HG03280 (cell line): ENCODE data around the gene ANKRD17.
"Not testable (repeated sequence)": the region's sequence is repeated elsewhere in the genome, so short reads cannot be mapped to it uniquely, and the experiment has no call there.

ENCODE experiments used
- ATAC-seq: cut with Tn5 transposase; IDR thresholded peaks from one replicate; pipeline ENCODE4 v1.9.1; 2021; ENCODE audit warnings: mild to moderate bottlenecking, moderate library complexity; ENCODE audit not compliant: unreplicated experiment

Gene ANKRD17, protein sequence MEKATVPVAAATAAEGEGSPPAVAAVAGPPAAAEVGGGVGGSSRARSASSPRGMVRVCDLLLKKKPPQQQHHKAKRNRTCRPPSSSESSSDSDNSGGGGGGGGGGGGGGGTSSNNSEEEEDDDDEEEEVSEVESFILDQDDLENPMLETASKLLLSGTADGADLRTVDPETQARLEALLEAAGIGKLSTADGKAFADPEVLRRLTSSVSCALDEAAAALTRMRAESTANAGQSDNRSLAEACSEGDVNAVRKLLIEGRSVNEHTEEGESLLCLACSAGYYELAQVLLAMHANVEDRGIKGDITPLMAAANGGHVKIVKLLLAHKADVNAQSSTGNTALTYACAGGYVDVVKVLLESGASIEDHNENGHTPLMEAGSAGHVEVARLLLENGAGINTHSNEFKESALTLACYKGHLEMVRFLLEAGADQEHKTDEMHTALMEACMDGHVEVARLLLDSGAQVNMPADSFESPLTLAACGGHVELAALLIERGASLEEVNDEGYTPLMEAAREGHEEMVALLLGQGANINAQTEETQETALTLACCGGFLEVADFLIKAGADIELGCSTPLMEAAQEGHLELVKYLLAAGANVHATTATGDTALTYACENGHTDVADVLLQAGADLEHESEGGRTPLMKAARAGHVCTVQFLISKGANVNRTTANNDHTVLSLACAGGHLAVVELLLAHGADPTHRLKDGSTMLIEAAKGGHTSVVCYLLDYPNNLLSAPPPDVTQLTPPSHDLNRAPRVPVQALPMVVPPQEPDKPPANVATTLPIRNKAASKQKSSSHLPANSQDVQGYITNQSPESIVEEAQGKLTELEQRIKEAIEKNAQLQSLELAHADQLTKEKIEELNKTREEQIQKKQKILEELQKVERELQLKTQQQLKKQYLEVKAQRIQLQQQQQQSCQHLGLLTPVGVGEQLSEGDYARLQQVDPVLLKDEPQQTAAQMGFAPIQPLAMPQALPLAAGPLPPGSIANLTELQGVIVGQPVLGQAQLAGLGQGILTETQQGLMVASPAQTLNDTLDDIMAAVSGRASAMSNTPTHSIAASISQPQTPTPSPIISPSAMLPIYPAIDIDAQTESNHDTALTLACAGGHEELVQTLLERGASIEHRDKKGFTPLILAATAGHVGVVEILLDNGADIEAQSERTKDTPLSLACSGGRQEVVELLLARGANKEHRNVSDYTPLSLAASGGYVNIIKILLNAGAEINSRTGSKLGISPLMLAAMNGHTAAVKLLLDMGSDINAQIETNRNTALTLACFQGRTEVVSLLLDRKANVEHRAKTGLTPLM (N-terminal part only)

DNA sequence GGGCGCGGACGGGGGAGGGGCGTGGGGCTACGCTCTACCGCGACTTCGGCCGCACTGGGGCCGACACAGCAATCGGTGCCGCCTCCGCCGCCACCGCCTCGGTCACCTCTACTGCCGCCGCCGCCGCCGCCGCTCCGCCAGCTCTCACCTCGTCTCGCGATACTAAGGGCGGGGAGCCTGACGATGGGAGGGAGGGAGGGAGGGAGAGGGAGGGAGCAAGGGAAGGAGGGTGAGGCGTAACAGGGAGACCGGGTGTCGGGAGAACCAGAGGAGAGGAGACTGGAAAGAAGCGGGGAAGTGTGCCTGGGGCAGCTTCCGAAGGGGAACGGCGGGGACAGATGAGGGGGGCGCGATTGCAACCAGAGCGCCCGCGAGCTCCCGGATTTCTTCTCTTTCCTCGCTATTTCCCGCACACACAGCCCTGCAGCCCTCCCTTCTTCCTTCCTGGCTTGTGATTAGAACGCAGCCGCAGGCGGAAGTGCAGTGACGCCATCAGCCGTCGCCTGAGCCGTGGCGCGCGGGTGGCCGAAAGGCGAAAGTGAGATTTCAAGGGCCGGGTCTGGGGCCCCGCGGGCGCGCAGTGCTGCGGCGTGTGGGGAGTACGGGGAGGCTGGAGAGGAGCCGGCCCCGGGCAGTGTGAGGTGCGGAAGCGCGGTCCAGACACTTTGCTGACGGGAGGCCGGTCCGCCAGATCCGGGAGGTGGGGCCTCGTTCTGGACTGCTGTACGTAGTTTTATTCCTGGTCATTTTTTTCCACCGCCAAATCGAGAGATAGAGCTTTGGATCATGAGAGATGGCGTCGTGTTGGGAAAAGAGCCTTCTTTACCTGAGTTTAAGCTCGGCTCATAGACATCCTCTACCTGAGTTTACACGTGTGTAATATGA is at the start of gene ANKRD17:
TSS of gene ANKRD17 (minus strand) at position 113 of the 885 bp plus-strand sequence. CDS start 130 bp downstream, outside the sequence.
- ATAC-seq, result peak; percentile 82

DNA sequence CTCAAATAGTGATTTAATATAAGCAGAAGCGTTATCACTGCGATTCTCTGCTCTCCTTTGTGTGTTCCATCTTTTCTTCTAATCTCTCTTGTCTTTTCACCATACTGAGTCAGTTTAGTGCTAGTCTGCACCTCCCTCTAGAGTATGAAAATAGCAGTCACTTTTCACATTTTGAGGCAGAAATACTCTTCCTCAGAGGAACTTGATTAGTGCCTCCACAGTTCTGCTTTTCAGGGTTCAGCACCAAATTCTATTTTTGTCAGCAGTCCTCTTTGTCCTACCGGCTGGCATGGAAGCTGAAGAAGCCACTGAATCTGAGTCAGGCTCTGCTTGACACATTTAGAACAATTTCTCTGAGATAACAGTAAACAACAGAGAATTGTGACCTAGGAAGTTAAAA is 49.7 kb upstream of the ANKRD17 start:
- ATAC-seq, result no peak

DNA sequence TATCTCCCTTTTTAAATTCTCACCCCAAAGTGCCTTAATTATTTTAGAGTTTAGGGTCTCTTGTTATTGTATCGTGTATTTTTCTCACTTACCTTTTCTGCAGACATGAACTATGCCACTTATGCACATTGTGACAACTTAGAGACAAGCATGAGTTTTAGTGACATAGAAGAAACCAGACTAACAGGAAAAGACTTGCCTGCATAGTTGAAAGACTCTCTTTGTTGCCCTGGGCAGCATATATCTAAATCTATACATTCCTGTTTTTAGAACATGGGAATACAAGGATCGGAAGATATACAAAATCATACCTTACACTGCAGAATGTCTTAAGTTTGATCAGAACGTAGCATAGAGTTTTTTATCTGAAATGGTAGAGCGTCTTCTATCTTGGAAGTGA is 45.1 kb upstream of the ANKRD17 start:
- ATAC-seq, result no peak

DNA sequence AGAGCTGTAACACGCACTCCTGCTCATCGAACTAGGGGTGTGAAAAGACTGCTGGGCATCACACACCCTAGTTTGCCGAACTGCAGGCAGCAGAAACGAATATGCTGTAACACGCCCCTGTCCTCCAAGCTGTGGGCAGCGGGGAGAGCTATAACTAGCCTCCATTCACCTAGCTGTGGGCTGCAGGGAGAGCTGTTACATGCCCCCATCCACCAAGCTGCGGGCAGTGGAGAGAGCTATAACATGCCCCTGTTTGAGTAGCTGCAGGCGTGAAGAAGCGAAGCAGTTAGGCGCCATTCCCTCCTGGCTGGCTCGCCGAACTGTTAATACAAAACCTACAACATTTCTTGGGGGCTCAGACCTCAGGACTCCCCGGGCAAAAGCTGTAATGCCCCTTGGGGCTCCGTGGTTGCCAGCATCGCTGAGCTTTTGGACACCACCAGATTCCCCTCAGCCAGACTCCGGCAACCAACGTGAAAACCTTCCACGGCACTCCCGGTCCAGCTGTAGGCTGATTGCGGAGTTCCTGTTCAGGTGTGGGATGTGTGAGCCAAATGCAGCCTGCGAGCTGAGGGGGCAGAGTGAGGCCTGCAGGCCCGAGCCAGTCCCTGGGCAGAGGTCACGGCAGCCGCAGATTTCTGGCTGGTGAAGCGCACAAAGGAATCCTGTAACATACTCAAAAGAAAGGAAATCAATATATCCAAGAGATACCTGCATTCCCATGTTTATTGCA is 41.1 kb upstream of the ANKRD17 start:
- ATAC-seq, result no peak

DNA sequence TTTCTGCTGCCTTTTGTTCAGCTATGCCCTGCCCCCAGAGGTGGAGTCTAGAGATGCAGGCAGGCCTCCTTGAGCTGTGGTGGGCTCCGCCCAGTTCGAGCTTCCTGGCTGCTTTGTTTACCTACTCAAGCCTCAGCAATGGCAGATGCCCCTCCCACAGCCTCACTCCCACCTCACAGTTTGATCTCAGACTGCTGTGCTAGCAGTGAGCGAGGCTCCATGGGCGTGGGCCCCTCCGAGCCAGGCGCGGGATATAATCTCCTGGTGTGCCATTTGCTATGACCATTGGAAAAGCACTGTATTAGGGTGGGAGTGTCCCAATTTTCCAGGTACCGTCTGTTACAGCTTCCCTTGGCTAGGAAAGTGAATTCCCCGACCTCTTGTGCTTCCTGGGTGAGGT is 34.1 kb upstream of the ANKRD17 start:
- ATAC-seq, result not testable (repeated sequence)

DNA sequence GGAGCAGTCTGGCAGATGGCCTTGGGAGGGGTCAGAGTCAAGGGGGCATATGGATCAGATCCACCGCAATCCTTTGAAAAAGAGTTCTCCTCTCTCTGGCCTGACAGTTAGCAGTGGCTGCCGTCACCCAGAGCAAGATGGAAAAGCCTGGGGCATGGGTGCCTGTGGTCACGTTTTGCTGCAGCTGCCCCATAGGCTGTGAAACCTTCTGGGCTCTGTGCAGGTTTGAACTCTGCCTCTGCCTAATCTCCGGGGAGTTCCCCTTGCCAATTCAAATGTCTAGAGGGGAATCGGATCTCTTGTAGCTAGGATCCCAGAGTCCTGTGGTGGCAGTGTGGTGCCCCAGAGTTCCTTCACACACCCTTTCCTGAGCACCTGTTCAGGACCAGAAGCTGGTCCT is 23.4 kb upstream of the ANKRD17 start:
- no peak for ATAC-seq

DNA sequence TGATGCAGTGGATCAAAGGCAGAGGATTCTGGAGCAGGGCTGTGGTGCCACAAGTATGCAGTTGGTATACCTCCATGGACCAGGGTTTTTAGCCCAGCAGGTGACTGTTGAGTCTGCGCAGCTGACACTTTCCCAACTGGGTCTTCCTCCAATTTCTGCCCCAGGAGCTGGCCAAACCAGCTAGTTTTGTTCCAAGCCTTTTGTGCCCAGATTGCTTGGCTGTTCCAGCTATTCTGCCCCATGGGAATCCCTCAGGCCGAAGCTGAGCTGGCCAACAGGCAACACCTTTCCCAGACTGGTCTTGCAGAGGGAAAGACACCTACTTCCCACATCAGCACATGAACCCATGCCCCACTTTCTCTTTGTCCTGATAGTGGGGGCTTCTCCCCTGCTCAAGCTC is 22.8 kb upstream of the ANKRD17 start:
- no peak for ATAC-seq

DNA sequence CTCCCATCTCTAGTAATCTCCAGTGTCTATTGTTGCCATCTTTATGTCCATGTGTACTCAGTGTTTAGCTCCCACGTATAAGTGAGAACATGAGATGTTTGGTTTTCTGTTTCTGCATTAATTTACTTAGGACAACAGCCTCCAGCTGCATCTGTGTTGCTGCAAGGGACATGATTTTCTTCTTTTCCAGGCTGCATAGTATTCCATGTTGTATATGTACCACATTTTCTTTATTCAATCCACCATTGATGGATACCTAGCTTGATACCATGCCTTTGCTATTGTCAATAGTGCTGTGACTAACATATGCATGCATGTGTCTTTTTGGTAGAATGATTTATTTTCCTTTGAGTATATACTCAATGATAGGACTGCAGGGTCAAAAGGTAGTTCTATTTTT is 18.6 kb upstream of the ANKRD17 start:
- ATAC-seq, result no peak

DNA sequence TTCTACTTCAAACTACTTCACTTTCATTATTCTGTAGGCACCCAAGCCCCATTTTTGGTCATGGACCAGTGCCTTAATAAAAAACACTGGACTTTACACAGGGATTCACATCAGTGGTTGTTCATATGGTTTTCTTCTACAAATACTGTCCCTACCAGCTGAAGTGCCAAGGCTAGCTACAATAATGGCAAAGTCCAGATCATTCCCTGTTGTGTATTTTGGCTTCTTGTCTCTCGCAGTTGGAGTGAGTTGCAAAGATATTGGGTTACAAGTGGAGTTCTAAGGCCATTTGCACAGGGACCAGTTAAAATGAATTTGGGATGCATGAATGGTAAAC is 16.7 kb upstream of the ANKRD17 start:
- no peak for ATAC-seq

DNA sequence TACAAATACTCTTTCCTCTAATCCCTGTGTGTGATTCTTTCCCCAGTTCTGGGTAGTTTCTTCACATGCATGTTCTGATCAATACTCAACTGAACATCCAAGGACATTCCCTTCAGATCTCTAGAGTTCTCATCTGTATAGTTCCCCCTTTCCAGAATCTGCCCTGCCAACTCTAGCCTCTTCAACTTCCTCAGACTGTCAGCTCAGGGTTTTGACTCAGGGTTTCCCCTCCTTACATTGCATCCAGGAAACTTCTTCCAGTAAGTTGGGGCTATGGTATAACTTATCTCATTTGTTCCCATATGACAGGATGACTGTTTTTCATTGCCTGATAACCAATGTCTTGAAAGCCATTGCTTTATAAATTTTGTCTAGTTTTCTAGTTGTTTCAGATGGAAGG is 14.2 kb upstream of the ANKRD17 start:
- no peak for ATAC-seq

DNA sequence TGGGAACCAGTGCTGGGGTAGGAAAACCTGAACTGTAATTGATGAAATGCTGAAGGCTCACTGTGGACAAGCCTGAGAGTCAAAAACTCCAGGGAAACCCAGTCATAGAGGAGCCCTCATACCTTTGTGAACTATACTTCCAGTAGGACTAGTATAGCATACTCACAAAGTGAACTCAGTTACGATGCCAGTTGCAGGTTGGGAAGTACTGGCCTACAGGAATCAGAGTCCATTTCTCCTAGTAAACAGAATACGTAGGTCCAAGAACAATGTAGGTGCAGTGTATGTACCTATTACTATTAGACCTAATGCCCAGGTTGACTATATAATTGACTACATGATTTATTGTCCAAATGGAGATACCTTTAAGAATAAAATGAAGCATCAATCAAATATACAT is 8.5 kb upstream of the ANKRD17 start:
- ATAC-seq, result no peak

DNA sequence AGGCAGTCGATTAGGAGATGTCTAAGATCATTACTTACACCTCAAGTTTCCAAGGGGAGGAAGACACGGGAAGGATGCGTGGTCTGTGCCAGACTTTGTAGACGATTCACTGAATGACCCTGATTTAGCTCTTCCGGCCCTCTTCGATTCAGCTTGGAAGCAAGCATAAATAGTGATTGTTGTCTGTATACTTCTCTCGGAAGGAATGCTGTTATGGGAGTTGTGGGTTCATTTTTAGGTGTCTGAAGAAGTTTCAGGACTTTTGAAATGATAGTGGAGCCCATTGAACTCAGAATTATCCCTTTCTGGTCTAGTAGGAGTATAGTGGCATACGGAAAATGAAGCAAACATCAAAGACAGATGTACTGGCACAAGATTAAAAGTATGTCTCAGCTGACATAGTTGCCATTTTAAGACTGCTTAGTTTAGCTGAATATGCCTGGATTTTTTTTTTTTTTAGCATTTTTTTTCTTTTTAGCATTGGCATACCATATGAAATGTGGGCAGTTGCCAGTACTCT is 1.0 kb upstream of the ANKRD17 start:
- peak; percentile 6 for ATAC-seq

DNA sequence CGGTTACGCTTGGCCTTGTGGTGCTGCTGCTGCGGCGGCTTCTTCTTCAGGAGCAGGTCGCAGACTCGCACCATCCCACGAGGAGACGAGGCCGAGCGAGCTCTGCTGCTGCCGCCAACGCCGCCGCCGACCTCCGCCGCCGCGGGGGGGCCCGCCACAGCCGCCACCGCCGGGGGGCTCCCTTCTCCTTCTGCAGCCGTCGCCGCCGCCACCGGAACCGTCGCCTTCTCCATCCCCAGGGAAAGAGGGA is 237 bp downstream of the ANKRD17 start:
- peak; percentile 33 for ATAC-seq

DNA sequence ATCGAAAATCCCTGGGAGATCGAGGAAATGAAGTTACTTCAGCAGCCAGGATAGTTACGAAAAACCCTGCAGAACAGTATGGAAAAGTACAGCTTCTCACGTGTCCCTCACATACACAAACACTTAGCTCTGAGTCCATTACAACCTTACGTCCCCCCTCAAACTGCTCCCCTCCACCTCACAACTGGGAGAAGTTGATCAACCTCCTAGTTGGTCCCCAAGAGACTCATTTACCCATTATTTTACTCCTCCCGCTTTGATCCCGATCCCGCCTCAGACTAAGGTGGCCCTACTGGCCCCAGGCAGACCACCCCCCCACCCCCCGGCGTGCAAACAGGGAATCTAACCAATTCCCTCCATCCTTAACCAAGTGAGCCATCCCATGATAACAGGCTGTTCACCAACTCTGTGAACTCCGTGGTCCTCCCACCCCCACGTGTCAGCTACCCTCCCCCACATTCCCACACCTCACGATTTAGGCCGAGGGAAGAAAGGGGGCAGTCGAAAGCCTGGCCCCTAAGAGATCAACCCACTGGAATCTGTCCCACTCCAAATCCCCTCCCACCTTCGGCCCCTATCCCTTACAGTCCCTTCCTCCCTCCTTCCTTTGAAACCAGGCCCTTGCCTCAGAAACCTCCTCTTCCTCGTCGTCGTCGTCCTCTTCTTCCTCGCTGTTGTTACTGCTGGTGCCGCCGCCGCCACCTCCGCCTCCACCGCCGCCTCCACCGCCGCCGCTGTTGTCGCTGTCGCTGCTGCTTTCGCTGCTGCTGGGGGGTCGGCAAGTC is 755 bp downstream of the ANKRD17 start:
- no peak for ATAC-seq

DNA sequence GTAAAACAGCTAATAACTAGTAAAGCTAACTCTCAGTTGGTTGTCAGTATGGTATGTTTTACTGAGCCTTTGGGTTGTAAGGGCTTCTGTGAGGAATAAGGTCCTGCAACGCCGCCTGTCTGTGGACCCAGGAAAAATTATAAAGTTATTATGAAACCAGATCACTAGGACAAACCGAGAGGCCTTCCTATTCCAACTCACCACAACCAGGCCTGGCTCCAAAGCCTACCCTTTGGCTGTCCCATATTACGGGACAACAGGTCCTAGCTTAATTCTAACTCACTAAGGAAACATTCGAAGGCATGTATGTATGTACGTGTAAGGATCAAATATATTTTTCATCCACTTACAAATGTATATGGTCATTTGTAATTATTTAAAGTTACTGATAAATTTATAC is 1.4 kb downstream of the ANKRD17 start:
- ATAC-seq, result peak; percentile 15

DNA sequence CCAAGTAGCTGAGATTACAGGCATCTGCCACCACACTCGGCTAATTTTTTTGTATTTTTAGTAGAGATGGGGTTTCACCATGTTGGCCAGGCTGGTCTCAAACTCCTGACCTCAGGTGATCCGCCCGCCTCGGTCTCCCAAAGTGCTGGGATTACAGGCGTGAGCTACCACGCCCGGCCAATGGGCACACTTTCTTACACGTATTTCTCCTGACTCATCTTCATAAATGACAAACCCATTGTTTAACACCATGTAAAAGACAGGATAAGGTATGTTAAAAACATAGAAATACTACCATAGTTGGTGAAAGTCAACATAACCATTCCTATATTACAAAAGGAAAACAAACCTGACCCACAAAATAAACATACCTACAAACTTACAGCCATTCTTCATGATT is 2.8 kb downstream of the ANKRD17 start:
- ATAC-seq, result not testable (repeated sequence)

DNA sequence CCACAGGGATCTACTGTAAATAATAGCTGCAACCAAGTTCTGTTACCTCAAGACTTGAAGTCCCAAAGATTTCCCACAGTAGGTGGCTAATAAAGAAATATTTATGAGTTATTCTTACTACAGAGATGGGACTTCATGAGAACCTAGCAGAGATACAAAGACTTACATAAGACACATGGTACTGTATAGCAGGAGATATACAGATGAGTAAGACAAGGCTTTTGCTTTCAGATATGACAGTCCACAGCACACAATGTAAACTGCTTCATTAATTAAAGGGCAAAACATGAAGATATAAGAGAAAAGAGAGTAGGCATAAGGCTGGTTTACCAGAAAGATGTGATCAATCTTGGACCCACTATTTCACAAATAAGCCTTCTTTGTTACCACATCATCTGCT is 6.6 kb downstream of the ANKRD17 start:
- no peak for ATAC-seq

DNA sequence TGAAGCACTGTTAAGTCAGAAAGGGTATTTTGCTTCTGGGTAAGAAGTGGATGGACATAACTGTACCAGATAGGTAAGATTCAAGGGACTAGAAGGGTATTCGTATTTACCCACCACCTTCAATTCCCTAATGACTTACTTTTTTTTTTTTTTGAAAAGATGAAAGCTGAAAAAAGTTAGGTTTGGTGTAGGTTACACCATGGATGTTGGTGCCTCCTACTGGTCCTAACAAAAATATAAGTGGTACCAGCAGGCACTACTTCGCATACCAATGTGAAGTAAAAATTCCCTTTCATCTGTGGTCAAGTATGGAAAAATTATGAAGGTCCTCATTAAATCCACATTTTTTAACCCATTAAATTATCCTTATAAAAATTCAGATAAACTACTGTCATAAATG is 7.2 kb downstream of the ANKRD17 start:
- ATAC-seq, result no peak

DNA sequence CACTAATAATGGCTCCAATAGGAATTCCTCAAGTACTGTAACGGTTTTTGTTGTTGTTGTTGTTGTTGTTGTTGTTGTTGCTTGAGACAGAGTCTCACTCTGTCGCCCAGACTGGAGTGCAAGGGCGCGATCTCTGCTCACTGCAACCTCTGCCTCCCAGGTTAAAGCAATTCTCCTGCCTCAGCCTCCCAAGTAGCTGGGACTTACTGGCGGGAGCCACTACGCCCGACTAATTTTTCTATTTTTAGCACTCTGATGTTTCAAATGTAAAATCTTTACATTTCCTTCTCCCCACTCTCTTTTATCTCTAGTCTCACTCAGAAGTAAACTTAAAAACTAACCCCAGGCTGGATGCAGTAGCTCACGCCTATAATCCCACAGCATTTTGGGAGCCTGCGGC is 8.0 kb downstream of the ANKRD17 start:
- ATAC-seq, result no peak
